ENCODE data around the gene LCK. TPM values are rescaled to one million over a fixed set of nuclear protein-coding genes. Genes with fewer than 3 reads are reported as not detected.

Gene LCK
- polyA plus RNA-seq, 1 of the 3 experiments (the other 2 are of a cell fraction) = not detected

GRCh38 chr1:32255072-32256071 is 4.3 kb downstream of the LCK start:
- no peaks in the 10 kb centered on the region for H3K9me2 ChIP-seq
- CTCF ChIA-PET = interaction anchor here (0.9 to 1.9 kb wide), 2 partner anchors 13 to 16 kb away, joined by 3 to 5 read pairs; no protein-coding TSS in a partner anchor
- no peaks in the 10 kb centered on the region for H4K20me1 ChIP-seq (ENCODE audit: insufficient read depth)
- H3K9ac ChIP-seq = no peak overlapping the region
- POLR2A ChIA-PET = no interaction called here
- H3K36me3 ChIP-seq (replicated peaks in 1 of 2; ENCODE audit: control insufficient read depth in 1 of 2, insufficient read depth in 2 of 2, low read length in 1 of 2) = no peaks in the 10 kb centered on the region
- no peaks in the 10 kb centered on the region for H3K9me3 ChIP-seq
- no peaks in the 10 kb centered on the region for H3K79me2 ChIP-seq (ENCODE audit: insufficient read depth)
- TF ChIP-seq EZH2phosphoT487 (IDR thresholded peaks at IDR 0.05; ENCODE audit: borderline replicate concordance, low read depth) (no peak), IRF3 (IDR thresholded peaks at IDR 0.05; ENCODE audit: low read depth, low read length) (no peak), USF2 (IDR thresholded peaks at IDR 0.05; ENCODE audit: borderline replicate concordance, low read depth, low read length) (no peak), FOSL2 (IDR thresholded peaks at IDR 0.05; ENCODE audit: borderline replicate concordance, low read depth) (no peak), SMC3 (IDR thresholded peaks at IDR 0.05; ENCODE audit: low read depth, low read length) (no peak), JUND (IDR thresholded peaks at IDR 0.05) (no peak), NFIC (IDR thresholded peaks at IDR 0.05; ENCODE audit: borderline replicate concordance) (no peak), CHD2 (IDR thresholded peaks at IDR 0.05; ENCODE audit: low read length, partially characterized antibody) (no peak), TAF1 (IDR thresholded peaks at IDR 0.05; ENCODE audit: borderline replicate concordance, low read depth, low read length) (no peak), YY1 (IDR thresholded peaks at IDR 0.05; ENCODE audit: low read depth) (no peak), USF1 (IDR thresholded peaks at IDR 0.05; ENCODE audit: borderline replicate concordance, low read depth) (no peak)
- no peaks in the 10 kb centered on the region for H3K4me1 ChIP-seq (ENCODE audit: control insufficient read depth in 1 of 2, insufficient read depth in 2 of 2, low read depth in 1 of 2, low read length in 1 of 2)
- H3K27ac ChIP-seq (ENCODE audit: low read depth in 2 of 2, low read length in 1 of 2) = no peak overlapping the region
- no peak for DNase-seq
- no peaks in the 10 kb centered on the region for H3K27me3 ChIP-seq (ENCODE audit: insufficient read depth)
- WGBS (ENCODE audit: low lambda C conversion rate) = 76% methylated on average over 10 of the region's 10 CpGs
- H3K4me3 ChIP-seq (ENCODE audit: low read depth in 2 of 2, low read length in 1 of 2) = no peak overlapping the region
- H3K4me2 ChIP-seq = no peak overlapping the region
- no peak overlapping the region for H2AFZ ChIP-seq (ENCODE audit: low read depth)
- H3F3A ChIP-seq (replicated peaks; ENCODE audit: insufficient read depth) = no peaks in the 10 kb centered on the region

- Histone ChIP-seq H3K27me3 (ENCODE audit: insufficient read depth) (no peaks in the 10 kb centered on the region), H4K20me1 (ENCODE audit: insufficient read depth) (no peaks in the 10 kb centered on the region), H3K4me3 (ENCODE audit: low read depth in 2 of 2, low read length in 1 of 2) (no peak overlapping the region), H3K79me2 (ENCODE audit: insufficient read depth) (no peaks in the 10 kb centered on the region), H3K4me2 (no peak overlapping the region), H3K4me1 (ENCODE audit: control insufficient read depth in 1 of 2, insufficient read depth in 2 of 2, low read depth in 1 of 2, low read length in 1 of 2) (no peaks in the 10 kb centered on the region), H3K9me3 (no peaks in the 10 kb centered on the region), H3K9me2 (no peaks in the 10 kb centered on the region), H3K36me3 (replicated peaks in 1 of 2; ENCODE audit: control insufficient read depth in 1 of 2, insufficient read depth in 2 of 2, low read length in 1 of 2) (no peaks in the 10 kb centered on the region), H3K27ac (ENCODE audit: low read depth in 2 of 2, low read length in 1 of 2) (no peak overlapping the region), H3K9ac (no peak overlapping the region), H3F3A (replicated peaks; ENCODE audit: insufficient read depth) (no peaks in the 10 kb centered on the region), H2AFZ (ENCODE audit: low read depth) (no peak overlapping the region)
- TF ChIP-seq FOSL2 (IDR thresholded peaks at IDR 0.05; ENCODE audit: borderline replicate concordance, low read depth) (no peak), RCOR1 (IDR thresholded peaks at IDR 0.05; ENCODE audit: low read length) (no peak), USF1 (IDR thresholded peaks at IDR 0.05; ENCODE audit: borderline replicate concordance, low read depth) (no peak), ELF1 (IDR thresholded peaks at IDR 0.05) (no peak), GABPA (IDR thresholded peaks at IDR 0.05; ENCODE audit: low read depth) (no peak), ZBTB33 (IDR thresholded peaks at IDR 0.05; ENCODE audit: borderline replicate concordance, low read depth) (no peak), IRF3 (IDR thresholded peaks at IDR 0.05; ENCODE audit: low read depth, low read length) (no peak)
- ChIA-PET POLR2A (no interaction called here), CTCF (no interaction called here)
- 83% methylated on average over 9 of the region's 9 CpGs for WGBS (ENCODE audit: low lambda C conversion rate)
- DNase-seq = no peak
These were observed 5.6 kb downstream of the LCK start for GRCh38 chr1:32256473-32257226.

Measured in SK-N-SH (cell line).